ENCODE measurements around the gene METRNL.

The METRNL gene

DNA sequence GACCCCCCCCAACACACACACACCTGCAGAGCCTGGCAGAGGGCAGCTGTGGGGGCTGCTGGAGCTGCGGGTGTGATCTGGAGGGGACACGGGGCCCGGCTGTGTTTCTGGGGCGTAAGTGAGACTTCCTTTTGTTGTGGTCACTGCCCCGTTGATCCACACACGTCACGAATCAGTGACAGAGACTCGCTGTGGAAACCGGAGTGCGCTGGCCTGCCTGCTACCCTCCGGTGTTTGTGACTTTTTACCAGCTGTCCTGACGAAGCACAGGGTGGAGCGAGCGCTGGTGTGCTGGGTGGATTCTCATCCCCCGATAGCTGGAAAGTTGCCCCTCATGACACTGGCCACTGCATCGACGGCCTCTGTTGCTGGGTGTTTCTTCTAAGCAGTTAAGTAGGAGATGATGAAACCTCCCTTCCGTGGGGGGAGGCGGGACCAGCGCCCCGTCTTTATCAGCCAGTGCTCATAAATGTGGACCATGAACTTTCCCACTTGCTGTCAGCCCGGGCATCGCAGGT lies 2.3 kb downstream of the METRNL start:
- DNase-seq = no peak

DNA sequence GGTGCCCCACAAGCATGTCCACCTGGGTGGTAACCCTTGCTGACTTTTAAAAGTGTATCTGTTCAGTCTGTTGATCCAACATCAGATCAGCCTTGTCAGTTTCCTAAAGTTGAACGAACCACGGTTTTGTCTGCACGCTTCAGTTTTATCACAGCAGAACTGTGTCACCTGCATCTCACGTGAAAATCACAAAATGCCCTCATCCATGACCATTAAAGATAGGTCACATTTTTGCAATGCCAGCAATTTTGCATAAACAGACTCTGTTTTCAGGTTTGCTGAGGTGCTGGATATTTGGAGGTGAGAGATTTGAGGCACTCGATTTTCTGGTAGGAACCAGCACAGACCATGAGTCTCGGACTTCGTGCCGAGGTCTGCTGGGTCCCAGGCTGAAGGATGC lies 3.0 kb downstream of the METRNL start:
- DNase-seq = no peak

DNA sequence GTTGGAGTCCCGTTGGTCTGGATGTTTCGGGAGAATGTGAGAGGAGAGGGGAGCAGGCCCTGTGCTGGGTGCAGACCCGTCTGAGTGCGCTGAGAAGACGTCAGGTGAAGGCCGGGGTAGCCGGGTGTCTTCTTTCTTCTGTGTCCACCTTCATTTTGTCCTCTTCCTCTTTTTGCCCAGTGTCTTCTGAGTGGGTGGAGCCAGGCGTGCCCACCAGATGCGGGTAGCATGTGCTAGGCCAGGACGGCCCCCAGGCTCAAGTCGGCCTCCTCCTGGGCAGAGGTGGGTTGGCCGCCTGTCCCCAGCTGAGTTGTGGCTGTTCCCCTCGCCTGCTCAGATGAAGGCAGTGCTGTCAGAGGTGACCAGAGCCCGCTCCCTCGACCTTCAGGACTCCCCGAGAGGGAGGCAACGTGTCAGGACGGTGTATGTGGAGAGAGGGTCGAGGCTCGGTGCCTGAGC lies 3.5 kb downstream of the METRNL start:
- no peak for DNase-seq

DNA sequence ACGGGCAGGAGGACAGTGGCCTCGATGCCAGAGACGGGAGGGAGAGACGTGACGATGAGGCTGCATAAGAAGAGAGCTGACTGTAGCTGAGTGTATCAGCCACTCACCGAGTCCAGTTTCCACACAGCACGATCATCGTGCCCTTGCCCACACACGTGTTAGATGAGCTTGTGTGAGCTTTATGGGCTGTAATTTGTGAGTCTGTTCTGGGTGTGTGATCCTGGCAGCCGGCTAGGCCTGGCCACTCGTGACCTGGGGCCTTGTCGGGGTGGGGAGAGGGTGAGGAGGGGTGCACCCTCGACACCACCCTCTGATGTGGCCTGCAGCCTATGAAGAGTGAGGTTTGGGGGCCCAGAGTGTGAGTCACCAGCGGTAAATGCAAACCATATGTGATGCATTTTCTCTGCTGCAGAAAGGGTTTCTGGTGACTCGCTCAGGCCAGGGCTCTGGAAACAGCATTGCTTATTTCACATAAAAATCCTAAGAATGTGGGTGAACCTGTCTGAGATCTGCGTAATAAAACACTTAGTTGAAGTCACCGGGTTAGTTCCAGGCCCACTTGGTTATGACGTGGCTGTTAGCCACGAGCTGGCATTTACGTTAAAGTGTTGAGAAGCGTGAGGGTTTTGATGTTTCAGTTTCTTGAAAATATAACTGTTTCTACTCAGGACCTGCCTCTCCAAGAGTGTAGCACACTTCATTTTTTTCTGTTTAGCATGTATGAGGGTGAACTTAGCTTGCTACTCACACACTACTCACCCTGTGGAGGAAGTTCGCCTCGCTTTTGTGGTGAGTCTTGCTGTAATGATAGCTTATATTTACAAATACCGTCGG lies 4.2 kb downstream of the METRNL start:
- peak; percentile 98 for DNase-seq

DNA sequence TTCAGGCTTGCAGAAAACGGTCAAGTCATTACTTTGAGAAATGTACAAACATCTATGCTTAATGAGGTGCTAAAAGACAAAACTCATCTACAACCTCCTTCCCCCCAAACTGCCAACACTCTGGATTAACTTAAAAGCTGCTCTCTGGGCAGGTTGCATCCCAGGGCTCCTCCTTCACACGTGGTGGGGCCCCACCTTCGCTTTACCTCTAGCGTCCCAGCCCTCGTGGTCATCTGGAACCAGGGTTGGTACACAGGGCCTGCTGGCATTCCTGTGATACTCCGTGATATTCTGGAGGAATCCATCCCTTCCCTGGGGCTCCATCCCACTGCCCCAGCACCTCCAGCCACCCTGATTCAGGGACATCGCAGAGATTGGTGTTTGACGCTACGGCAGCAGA lies 4.8 kb downstream of the METRNL start:
- DNase-seq = no peak

DNA sequence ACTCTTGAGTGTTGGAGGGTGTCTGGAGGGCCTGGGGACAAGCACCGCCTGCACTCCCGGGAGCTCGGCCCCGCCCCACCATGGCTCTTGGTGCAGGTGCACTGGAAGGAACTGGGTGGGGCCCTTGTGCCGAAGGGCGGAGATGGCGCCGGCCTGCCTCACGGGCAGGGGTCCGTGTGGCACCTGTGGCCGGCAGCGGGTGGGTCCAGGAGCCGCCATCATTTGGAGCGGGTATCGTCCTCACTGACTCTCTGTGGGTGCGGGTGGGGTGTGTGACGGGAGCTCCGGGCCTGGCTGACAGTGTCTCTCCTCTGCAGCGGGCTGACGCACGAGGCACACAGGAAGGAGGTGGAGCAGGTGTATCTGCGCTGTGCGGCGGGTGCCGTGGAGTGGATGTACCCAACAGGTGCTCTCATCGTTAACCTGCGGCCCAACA lies 5.2 kb downstream of the METRNL start:
- no peak for DNase-seq

DNA sequence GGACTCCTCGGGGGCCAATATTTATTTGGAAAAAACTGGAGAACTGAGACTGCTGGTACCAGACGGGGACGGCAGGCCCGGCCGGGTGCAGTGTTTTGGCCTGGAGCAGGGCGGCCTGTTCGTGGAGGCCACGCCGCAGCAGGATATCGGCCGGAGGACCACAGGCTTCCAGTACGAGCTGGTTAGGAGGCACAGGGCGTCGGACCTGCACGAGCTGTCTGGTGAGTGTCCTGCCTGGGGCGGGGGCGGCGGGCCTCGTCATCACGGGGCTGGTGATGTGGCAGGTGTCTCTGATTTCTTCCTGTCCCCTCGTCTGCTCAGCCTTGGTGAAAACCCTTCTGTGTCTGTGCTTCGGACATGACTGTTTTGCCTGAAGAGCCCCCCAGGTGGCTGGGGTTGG lies 5.7 kb downstream of the METRNL start:
- no peak for DNase-seq

DNA sequence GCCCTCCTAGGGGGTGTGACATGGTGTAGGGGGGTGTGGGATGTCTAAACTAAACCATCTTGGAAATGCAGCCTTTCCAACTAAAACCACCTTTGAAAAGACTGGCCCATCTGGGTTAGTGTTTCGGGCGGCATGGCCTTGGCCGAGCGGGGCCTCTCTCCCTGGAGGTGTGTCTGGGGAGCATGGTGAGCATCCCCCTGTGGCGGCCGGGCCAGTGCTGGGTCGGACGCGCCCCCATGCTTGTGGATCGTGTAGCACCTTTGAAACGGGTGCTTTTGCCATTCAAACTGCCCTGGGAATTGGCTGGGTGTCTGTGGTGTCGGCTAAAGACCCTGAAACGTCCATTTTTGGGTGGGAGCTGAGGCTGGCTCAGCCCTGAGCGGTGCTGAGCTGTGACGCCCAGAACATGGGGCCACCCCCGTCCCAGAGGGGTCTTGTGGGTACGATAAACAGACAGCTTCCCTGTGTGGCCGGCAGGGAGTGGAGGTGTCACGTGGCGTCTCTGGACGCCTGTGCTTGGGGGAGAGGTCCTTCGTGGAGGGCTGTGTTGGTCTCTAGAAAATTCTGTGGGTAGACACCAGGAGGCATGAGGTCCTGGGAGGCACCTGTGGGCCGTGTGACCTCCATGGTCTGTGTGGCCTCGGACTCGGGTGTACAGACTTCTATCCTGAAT lies 6.3 kb downstream of the METRNL start:
- DNase-seq = no peak

DNA sequence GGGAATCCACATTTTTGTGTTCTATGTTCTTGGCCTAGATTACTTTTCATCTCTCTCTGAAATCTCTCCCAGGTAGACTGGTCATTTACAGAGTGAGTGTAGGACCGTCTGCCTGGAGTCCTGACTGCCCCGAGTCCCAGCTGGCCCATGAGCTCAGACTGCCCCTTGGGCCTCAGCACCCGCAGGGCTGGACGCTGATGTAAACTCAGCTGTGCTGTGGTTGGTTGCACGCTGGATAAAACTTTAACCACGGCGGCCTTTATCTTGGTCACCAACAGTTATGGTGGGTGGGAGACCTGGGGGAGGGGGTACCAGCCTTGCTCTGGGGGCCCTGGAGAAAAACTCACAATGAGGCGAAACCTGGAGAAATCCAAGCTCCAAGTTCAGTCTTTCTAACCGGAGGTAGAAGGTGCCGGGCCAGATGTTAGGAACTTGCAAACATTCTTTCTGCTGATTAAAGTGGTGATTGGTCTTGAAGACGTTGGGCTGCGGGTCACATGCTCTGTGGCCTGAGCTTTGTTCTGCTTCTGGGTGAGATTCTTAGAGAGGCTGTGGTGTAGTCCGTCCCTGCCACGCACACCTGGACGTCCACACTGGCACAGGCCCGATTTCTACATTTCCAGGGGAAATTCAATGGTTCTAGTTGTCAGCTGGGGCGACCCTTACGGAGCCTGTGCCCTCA lies 6.9 kb downstream of the METRNL start:
- no peak for DNase-seq

DNA sequence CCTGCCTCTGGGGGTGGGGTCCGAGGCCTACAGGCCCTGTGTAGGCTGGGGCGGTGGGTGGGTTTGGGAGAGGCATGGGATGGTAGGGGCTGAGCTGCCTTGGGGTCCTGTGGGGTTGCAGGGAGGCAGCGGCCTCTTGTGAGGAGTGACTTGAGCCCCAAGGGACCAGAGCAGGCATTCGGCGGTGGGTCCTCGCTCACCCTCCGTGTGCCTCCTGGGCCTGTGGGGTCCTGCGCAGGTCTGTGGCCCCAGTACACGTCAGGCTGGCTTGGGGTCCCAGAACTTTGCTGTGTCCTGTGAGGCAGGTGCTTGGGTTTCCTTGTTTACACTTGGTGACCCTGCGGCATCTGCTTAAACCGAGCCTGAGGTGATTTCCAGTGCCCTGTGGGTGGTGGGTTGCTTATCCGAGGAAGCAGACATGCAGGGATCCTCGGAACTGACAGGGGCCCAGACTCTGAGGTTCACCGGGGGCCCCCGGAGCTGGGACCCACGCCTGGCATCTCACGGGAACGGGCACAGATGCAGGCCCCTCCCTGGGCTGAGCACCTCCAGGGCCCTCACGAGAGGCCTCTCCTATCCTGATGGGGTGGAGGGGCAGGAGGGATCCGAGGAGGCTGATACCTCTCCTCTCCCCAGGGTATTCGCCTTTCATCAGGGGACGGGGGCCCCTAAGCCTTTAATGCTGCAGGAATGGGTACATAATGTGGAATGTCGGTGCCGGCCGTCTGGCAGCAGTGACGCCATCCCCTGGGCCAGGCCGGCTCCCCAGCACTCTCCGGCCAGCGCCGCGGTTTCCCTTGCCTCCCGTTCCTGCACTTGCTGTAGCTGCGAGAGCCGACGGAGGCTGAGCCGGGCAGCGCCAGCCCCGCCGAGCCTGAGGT lies 7.7 kb downstream of the METRNL start:
- no peak for DNase-seq

DNA sequence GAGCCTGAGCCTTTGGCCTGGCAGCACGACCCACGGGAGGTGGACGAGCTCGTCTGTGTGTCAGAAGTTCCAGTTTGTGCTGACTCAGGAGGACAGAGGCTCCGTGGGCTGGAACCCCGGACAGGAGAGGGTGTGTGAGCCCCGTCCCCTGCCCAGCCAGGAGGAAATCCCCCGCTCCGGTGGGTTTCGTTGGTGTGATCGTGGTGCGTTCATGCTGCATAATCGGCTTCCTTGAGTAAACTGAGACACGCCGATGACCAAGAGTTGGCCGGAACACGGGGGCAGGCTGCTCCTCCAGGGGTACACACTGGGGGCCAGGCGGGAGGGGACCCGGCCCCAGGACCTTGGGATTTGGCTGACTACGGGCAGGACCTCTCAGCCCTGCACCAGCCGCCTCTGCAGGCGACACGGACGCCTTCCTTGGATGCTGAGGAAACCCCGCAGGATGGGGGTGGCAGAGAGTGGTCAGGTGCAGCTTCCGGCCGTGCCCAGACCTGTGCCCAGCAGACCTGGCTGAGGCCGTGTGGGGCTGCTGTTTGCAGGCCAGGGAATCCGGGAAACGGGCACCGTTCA lies 8.5 kb downstream of the METRNL start:
- DNase-seq = no peak

DNA sequence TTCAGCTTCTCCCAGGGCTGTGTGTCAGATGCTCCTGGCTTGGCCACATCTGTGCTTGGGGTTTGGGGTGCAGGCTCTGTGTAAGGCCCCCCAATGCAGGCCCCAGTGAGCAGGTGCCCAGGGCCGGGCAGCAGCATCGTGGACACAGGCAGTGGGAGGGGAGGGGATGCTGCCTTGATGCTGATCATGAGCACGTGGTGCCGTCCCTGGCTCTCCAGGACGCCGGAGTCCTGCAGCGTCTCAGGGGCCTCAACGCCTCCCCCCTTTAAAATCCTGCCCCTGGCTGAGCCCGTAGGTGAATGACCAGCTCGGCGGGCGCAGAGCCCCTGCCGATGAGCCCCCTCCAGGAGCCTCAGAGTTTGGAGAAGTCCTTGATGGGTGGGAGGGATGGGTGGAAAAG lies 9.0 kb downstream of the METRNL start:
- no peak for DNase-seq

DNA sequence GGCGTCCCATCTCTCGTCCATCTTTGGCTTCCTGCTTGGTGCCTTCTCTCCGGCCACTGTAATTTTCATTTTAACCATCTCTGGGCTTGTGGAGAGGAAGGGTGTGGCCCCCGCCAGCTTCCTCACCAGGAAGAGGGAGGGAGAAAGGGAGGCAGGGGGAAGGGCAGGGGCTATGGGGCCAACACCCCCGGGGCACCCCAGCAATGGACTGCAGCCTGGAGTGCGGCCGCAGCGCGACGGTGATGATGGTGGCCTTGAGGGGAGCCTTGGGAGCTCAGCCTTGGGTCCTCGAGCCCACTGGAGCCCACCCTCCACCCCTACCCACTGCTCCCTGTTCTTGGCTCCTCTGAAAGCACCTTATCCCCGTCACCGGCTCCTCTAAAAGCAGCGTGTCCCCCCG lies 9.5 kb downstream of the METRNL start:
- no peak for DNase-seq

DNA sequence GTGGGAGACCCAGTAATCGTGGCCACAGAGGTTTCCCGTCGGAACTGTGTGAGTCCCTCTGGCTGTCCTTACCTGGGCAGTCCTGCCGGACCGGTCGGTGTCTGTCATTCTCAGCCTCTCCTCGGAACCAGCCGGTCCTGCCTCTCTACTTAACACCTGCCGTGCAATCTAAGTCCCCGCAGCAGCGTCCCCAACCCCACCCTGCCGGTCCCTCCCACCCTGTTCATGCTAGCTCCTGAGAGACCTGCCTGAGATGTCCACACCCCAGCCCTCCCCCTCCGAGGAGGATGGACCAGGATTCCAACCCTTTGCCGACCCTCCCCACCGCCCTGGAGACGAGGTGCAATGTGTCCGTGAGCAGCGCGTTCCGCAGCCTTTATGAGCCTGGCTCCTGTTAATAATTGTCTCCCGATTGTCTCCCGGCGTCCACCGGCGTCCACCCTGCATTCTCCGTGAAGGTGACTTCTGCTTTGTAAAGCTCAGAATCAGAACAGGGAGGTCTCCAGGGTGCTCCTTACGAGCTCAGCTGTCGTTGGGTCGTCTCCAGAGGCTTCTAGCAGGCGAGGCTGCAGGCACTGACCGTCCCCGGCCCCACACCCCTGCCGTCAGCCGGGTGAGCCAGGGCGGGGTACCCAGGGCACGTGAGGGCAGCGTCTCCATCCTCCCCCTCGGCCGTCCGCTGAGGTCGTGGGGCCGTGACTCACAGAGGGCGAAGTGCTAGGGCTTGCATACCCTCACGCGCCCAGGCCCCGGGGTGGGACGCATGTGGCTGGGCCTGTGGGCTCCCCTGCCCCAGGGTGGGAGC lies 10.1 kb downstream of the METRNL start:
- no peak for DNase-seq

DNA sequence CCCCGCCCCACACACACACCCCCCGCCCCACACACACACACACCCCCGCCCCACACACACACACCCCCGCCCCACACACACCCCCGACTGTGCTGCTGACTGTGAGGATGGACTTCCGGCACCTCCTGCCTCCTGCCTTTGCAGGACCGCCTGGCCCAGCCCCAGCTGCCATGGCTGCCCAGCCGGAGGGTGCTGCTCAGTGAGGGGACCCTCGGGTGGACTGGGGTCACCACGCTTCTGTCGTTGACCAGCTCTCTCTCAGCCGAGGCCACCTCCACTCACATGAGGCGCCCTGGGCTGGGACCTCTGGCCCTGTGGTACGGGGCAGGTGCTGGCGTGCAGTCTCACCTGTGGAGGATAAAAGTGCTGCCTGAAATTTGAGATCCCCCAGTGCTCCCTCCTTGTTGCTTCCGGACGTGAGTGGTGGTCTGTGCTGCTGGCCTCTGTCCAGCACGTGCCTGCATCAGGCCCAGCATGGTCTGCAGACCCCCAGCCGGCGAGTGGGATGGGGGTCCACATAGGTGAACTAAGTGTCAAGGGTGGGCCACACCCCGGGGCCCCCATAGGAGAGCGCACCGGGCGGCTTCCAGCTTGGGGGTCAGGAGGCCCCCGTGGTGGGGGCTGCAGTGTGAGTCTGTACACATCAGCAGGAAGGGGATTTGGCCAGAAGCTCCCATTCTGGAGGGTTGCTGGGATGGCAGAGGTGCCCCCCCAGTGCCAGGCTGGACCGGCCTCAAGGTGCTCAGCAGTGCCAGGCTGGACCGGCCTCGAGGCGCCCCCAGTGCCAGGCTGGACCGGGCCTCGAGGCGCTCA lies 11.2 kb downstream of the METRNL start:
- no peak for DNase-seq

DNA sequence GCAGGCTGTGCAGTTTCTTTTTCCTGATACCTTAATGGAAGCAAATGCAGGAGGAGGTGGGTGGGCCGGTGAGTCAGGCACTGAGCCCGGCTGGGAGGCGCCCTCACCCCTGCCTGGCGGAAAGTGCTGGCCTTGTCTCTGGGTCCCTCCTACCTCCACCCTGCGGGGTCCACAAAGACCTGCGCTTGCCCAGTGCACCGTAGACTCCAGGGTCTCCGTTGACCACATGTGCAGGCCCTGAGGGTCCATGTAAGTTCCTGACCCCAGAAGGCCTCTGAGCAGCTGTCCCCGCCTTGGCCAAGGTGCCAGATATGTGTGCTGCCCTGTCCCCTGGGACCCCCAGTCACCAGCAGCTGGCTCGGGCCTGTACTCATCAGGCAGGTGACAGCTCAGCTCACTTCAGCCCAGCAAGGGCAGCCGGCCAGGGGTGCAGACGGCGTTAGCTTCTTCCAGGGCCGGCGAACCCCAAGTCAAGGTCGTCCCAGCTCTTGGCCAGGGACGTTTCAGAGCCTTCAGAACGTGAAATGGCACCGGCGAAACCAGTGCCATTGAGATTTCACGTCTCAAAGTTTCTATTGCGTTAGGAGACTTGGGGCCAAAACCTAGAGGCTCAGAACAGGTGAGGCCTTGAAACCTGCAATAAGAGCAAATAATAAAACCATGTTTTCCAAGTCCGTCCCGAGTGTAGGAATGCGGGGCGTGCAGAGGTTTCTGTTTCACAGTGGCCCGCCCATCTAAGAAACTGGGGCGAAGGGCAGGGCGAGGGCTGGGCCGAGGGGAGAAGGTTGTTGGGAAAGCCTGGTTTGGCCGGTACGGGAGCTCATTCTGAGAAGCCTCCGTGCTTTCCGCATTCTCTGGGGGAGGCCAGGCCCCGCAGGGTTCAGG lies 12.1 kb downstream of the METRNL start:
- no peak for DNase-seq

DNA sequence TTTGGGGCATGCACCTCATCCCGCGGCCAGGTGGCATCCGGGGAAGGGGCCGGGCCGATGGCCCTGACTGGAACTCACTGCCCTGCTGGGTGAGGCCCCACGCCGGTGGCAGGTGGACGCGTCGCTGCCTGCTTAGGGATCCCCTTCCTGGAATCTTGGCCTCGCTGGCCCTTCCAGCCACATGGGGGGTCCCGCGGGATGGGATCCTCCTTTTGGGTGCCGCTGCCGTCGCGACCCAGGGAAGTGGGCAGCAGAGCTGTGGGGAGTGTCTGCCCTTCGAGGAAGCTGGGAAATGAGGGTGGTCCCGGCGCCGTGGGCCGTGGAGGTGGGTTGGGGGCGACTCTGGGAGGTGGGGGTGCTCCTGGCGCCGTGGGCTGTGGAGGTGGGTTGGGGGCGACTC lies 12.8 kb downstream of the METRNL start:
- DNase-seq = no peak

DNA sequence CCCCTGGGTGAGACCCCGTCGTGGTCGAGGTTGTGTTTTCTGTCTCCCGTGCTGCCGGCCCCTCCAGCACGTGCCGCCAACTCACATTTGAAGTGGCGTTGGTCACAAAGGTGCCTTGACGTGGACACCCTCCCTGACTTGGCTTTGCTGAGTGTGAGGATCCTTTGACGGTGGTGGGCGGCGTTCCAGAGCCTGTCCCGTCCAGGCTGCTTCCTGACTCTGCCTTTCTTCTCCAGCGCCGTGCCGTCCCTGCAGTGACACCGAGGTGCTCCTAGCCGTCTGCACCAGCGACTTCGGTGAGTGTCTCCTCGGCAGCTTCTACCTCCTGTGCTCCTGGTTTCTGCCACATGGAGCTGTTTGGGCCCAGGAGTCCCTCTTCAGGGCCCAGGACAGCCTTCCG lies 13.5 kb downstream of the METRNL start:
- no peak for DNase-seq

DNA sequence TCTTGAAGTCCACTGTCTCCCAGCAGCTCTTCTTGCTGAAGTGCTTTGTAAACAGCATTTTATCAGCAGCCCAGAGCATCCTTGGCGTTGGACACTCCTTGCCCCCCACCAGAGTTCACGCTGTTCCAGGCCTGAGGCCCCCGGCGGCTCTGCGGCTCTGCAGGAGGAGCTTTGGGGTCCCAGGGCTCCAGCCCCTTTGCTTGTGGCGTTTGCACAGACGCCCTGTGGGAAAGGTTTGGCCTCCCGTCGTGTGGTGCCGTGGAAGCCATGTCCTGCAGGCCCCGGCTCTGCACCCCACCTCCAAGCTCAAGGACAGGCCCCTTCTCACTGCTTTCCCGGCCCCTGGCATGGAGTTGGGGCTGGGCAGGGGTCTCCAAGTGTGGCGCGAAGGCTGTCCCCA lies 14.1 kb downstream of the METRNL start:
- no peak for DNase-seq
